ENCODE results near the gene TPGS2. TPM values are rescaled to one million over a fixed set of nuclear protein-coding genes. Genes with fewer than 3 reads are reported as not detected.

The TPGS2 gene
- total RNA-seq, 1 experiment from 2014 or later = 62.6 TPM

DNA sequence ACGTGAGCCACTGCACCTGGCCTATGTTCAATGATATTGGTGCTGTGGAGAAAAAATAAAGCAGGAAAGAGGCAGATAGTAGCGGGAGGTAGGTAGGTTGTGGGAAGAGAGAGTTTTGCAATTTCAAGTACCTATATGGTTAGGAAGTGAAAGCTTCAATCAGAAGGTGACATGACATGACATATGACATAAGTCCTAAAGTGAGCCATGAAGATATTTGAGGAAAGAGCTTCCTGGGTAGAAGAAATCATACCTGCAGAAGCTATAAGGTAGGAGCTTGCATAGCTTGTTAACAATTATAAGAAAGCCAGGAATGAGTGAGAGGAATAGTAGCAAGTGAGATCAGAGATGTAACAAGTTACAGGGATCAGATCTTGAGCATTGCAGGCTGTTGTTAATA is 4.3 kb upstream of the TPGS2 start:
- no peak overlapping the region for H3K27ac ChIP-seq
- H4K20me1 ChIP-seq (ENCODE audit: insufficient read depth) = no peaks in the 10 kb centered on the region
- DNase-seq = no peak
- ChIA-PET POLR2A (ENCODE audit: unreplicated experiment) (interaction anchor here (0.6 kb wide), 1 partner anchor 253 kb away, joined by 4 read pairs; no protein-coding TSS in a partner anchor), CTCF (no interaction called here)
- H2AFZ ChIP-seq = no peak overlapping the region
- intact Hi-C loops (cut with micrococcal nuclease; ENCODE audit: unreplicated experiment) = no loop called here
- no peaks in the 10 kb centered on the region for H3K9me3 ChIP-seq (ENCODE audit: insufficient read depth, low read depth)
- H3K9me2 ChIP-seq (ENCODE audit: insufficient read depth) = no peaks in the 10 kb centered on the region
- H3F3A ChIP-seq (ENCODE audit: insufficient read depth, low read depth) = peaks cover 10% of the 10 kb centered on the region; the same call in 1 of the 2 replicates
- no peaks in the 10 kb centered on the region for H3K36me3 ChIP-seq (ENCODE audit: low read depth)
- H3K4me1 ChIP-seq (replicated peaks; ENCODE audit: insufficient read depth) = peaks cover 13% of the 10 kb centered on the region
- H3K4me2 ChIP-seq = no peak overlapping the region
- no peak overlapping the region for H3K4me3 ChIP-seq
- no peak for TF ChIP-seq EZH2 (IDR thresholded peaks at IDR 0.05; ENCODE audit: low read depth)
- TF ChIP-seq, protein P1, sequence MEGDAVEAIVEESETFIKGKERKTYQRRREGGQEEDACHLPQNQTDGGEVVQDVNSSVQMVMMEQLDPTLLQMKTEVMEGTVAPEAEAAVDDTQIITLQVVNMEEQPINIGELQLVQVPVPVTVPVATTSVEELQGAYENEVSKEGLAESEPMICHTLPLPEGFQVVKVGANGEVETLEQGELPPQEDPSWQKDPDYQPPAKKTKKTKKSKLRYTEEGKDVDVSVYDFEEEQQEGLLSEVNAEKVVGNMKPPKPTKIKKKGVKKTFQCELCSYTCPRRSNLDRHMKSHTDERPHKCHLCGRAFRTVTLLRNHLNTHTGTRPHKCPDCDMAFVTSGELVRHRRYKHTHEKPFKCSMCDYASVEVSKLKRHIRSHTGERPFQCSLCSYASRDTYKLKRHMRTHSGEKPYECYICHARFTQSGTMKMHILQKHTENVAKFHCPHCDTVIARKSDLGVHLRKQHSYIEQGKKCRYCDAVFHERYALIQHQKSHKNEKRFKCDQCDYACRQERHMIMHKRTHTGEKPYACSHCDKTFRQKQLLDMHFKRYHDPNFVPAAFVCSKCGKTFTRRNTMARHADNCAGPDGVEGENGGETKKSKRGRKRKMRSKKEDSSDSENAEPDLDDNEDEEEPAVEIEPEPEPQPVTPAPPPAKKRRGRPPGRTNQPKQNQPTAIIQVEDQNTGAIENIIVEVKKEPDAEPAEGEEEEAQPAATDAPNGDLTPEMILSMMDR (conservative IDR thresholded peaks at IDR 0.05) = no peak
- no peaks in the 10 kb centered on the region for H3K27me3 ChIP-seq (ENCODE audit: insufficient read depth, low read depth)
- BruUV-seq (replicated peaks) = no TSS peak
- H3K79me2 ChIP-seq (ENCODE audit: low read depth) = no peaks in the 10 kb centered on the region

DNA sequence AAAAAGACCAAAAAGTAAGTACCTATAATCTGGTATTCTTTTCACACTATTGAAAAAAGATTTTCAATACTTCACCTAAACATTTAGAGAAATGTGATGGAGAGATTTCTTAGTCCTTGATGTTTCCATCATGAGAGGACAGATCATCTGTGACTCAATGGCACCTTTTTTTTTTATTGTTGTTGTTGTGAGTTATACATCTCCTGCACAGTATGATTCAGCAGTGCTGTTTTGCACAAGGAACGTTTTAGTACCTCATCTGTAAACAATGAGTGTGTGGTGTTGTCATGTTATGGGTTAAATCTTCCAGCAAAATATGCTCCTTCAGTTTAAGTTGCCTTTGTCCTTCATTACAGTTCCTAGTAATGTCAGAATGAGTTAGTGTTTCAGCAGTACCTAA is 2.3 kb upstream of the TPGS2 start:
- ChIA-PET CTCF (no interaction called here), POLR2A (ENCODE audit: unreplicated experiment) (no interaction called here)
- Histone ChIP-seq H3K36me3 (ENCODE audit: low read depth) (no peaks in the 10 kb centered on the region), H3K4me2 (no peak overlapping the region), H3K9me2 (ENCODE audit: insufficient read depth) (no peaks in the 10 kb centered on the region), H4K20me1 (ENCODE audit: insufficient read depth) (no peaks in the 10 kb centered on the region), H2AFZ (no peak overlapping the region), H3K27me3 (ENCODE audit: insufficient read depth, low read depth) (no peaks in the 10 kb centered on the region), H3K27ac (no peak overlapping the region), H3K4me1 (replicated peaks; ENCODE audit: insufficient read depth) (peaks cover 19% of the 10 kb centered on the region), H3K9me3 (ENCODE audit: insufficient read depth, low read depth) (no peaks in the 10 kb centered on the region), H3K79me2 (ENCODE audit: low read depth) (peaks cover 13% of the 10 kb centered on the region), H3K4me3 (no peak overlapping the region), H3F3A (ENCODE audit: insufficient read depth, low read depth) (peaks cover 10% of the 10 kb centered on the region; the same call in 1 of the 2 replicates)
- no peak for DNase-seq
- intact Hi-C loops (cut with micrococcal nuclease; ENCODE audit: unreplicated experiment) = no loop called here
- BruUV-seq (replicated peaks) = no TSS peak
- no peak for TF ChIP-seq EZH2 (IDR thresholded peaks at IDR 0.05; ENCODE audit: low read depth)
- TF ChIP-seq, protein P1 (conservative IDR thresholded peaks at IDR 0.05) = no peak

DNA sequence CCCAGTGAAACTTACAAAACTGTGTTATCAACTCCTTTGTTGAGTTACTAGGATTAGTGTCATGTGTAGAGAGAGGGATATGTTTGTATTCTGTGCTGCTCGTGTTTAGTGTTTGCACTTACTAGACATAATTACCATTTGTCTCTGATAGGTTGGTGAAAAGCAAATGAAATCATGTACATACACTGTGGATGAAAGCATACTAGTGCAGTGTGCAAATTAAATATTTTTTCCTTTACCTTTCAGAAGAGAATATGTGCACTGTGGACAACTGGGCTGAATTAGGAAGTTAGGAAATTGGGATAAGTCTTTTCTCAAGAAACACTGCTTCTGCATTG is 1.3 kb upstream of the TPGS2 start:
- no TSS peak for BruUV-seq (replicated peaks)
- no peak overlapping the region for H3K27ac ChIP-seq
- H4K20me1 ChIP-seq (ENCODE audit: insufficient read depth) = no peaks in the 10 kb centered on the region
- H3K79me2 ChIP-seq (ENCODE audit: low read depth) = peaks cover 13% of the 10 kb centered on the region
- POLR2A ChIA-PET (ENCODE audit: unreplicated experiment) = no interaction called here
- no peak for DNase-seq
- no peaks in the 10 kb centered on the region for H3K27me3 ChIP-seq (ENCODE audit: insufficient read depth, low read depth)
- H3K9me2 ChIP-seq (ENCODE audit: insufficient read depth) = no peaks in the 10 kb centered on the region
- intact Hi-C loops (cut with micrococcal nuclease; ENCODE audit: unreplicated experiment) = no loop called here
- H3K36me3 ChIP-seq (ENCODE audit: low read depth) = no peaks in the 10 kb centered on the region
- H3K9me3 ChIP-seq (ENCODE audit: insufficient read depth, low read depth) = no peaks in the 10 kb centered on the region
- peak overlapping the region; percentile 96 for H2AFZ ChIP-seq
- H3K4me3 ChIP-seq = peak overlapping the region; percentile 74
- CTCF ChIA-PET = interaction anchor here (0.6 kb wide), 1 partner anchor 208 kb away, joined by 3 read pairs; no protein-coding TSS in a partner anchor
- peaks cover 10% of the 10 kb centered on the region; the same call in 1 of the 2 replicates for H3F3A ChIP-seq (ENCODE audit: insufficient read depth, low read depth)
- TF ChIP-seq, protein P1 (conservative IDR thresholded peaks at IDR 0.05) = no peak
- TF ChIP-seq EZH2 (IDR thresholded peaks at IDR 0.05; ENCODE audit: low read depth) = no peak
- H3K4me1 ChIP-seq (replicated peaks; ENCODE audit: insufficient read depth) = peaks cover 19% of the 10 kb centered on the region
- peak overlapping the region; percentile 96 for H3K4me2 ChIP-seq

Data from PC-9 (cell line).